Endometrium (tissue), 2 donors: ENCODE results near the gene GAL.

Experiments
- FAIRE-seq: peaks from 2 replicates; lab custom pipeline; 2012; peaks lifted over from hg19 to GRCh38; lab: Jason Lieb, UNC
- donor health status: control.
- donor health status: control.

The GAL gene

GRCh38 chr11:68659158-68659921, 25.0 kb upstream of the GAL start:
- FAIRE-seq: peak; percentile 87

- no peak for FAIRE-seq
Observed at GRCh38 chr11:68660066-68660810, 24.1 kb upstream of the GAL start.

- no peak for FAIRE-seq
Observed at GRCh38 chr11:68661014-68661413, 23.3 kb upstream of the GAL start.

GRCh38 chr11:68661697-68662603, 22.4 kb upstream of the GAL start:
- FAIRE-seq: no peak

GRCh38 chr11:68663482-68664010, 20.8 kb upstream of the GAL start:
- FAIRE-seq: no peak

GRCh38 chr11:68664141-68664540, 20.2 kb upstream of the GAL start:
- FAIRE-seq: no peak

- FAIRE-seq: no peak
Observed at GRCh38 chr11:68664906-68665305, 19.4 kb upstream of the GAL start.

- FAIRE-seq: no peak
Observed at GRCh38 chr11:68665436-68665835, 18.9 kb upstream of the GAL start.

GRCh38 chr11:68666849-68667248, 17.5 kb upstream of the GAL start:
- FAIRE-seq: no peak

- FAIRE-seq: no peak
Observed at GRCh38 chr11:68667511-68668500, 16.5 kb upstream of the GAL start.

- no peak for FAIRE-seq
Observed at GRCh38 chr11:68669301-68670090, 14.8 kb upstream of the GAL start.

- no peak for FAIRE-seq
Observed at GRCh38 chr11:68670208-68670992, 13.9 kb upstream of the GAL start.

GRCh38 chr11:68673306-68673945, 10.9 kb upstream of the GAL start:
- FAIRE-seq: no peak

- no peak for FAIRE-seq
Observed at GRCh38 chr11:68673991-68674390, 10.4 kb upstream of the GAL start.

- FAIRE-seq: no peak
Observed at GRCh38 chr11:68674461-68674860, 9.9 kb upstream of the GAL start.

- FAIRE-seq: no peak
Observed at GRCh38 chr11:68677432-68677831, 6.9 kb upstream of the GAL start.

- FAIRE-seq: no peak
Observed at GRCh38 chr11:68678031-68678441, 6.3 kb upstream of the GAL start.

GRCh38 chr11:68680541-68681231, 3.7 kb upstream of the GAL start:
- FAIRE-seq: no peak
